Kidney (tissue), 14 donors: Measurements from ENCODE around the gene CFAP100. TPM values are rescaled to one million over a fixed set of nuclear protein-coding genes. Genes with fewer than 3 reads are reported as not detected.
A peak's percentile ranks its signal among the peaks of the same experiment; 100 is the strongest.

ENCODE experiments used
- DNase-seq, 5 donors: peaks; one replicate each; pipeline ENCODE4 v3.0.0-alpha.2; 2013 to 2020
- FAIRE-seq: peaks from 2 replicates; lab custom pipeline; 2012; peaks lifted over from hg19 to GRCh38; lab: Jason Lieb, UNC
- H3K27ac ChIP-seq, 2 donors: one replicate each; pipeline ENCODE4 v1.7.0; 2013; ENCODE audit warnings: low read depth in 2 of 2, low read length in 2 of 2, inconsistent platforms in 1 of 2
- H3K27me3 ChIP-seq: one replicate; pipeline ENCODE4 v1.7.1; 2013; ENCODE audit warnings: low read length, inconsistent platforms; ENCODE audit not compliant: control insufficient read depth, insufficient read depth
- H3K36me3 ChIP-seq, 3 donors: one replicate each; pipeline versions ENCODE4 v1.7.0 to v1.7.1; 2013; ENCODE audit warnings: low read length in 3 of 3, control low read depth in 1 of 3, inconsistent platforms in 1 of 3; ENCODE audit not compliant: insufficient read depth in 3 of 3, control insufficient read depth in 2 of 3
- H3K4me1 ChIP-seq, 3 donors: one replicate each; pipeline versions ENCODE4 v1.7.0 to v1.7.1; 2013; ENCODE audit warnings: low read length in 3 of 3, inconsistent platforms in 1 of 3, low read depth in 1 of 3; ENCODE audit not compliant: control insufficient read depth in 2 of 3, insufficient read depth in 2 of 3
- H3K4me3 ChIP-seq, 3 donors: one replicate each; pipeline versions ENCODE4 v1.7.0 to v1.8.1; 2013; ENCODE audit warnings: low read length in 3 of 3, control low read depth in 1 of 3, inconsistent platforms in 1 of 3
- H3K9ac ChIP-seq, 3 donors: one replicate each; pipeline versions ENCODE4 v1.7.0 to v1.7.1; 2013; ENCODE audit warnings: low read length in 3 of 3, control low read depth in 1 of 3, inconsistent platforms in 1 of 3
- H3K9me3 ChIP-seq, 3 donors: one replicate each; pipeline versions ENCODE4 v1.7.0 to v1.7.1; 2013; ENCODE audit warnings: low read length in 3 of 3, control low read depth in 1 of 3, inconsistent platforms in 1 of 3; ENCODE audit not compliant: control insufficient read depth in 2 of 3, insufficient read depth in 1 of 3
- intact Hi-C: fragments of 100-400 bp; cut with DNase I; formaldehyde crosslinking; loops from one replicate; pipeline ENCODE4 v1.11.1; 2022
- polyA plus RNA-seq: library from polyadenylated mRNA; stranded (reverse); fragments of 350-450 nt; fragmentation: Illumina TruSeq; extraction: RNeasy Lipid Tissue Mini Kit (QIAGEN cat#74804); gene quantifications from one replicate; pipeline ENCODE4 v1.2.3, GENCODE V29; 2014; ENCODE audit warnings: low read depth, low replicate concordance; ENCODE audit not compliant: insufficient read depth
- total RNA-seq: library from RNA; stranded (reverse); fragmentation: NEBNext Ultra II Directional; extraction: Animal tissue kit (Norgen Biotek cat#: 25700); gene quantifications from one replicate; pipeline ENCODE4 v1.2.1, GENCODE V29; 2021
- TF ChIP-seq, protein P1 (sequence below): IDR thresholded peaks from 3 replicates; pipeline ENCODE4 v1.5.1; 2012; ENCODE audit warnings: mild to moderate bottlenecking, moderate library complexity, borderline replicate concordance; ENCODE audit not compliant: insufficient read depth; ENCODE audit errors: extremely low read depth
- donor health status: control.
- donor health status: control.
- donor health status: control.
- donor health status: control.
- donor health status: control.
- donor health status: DM: yes; HTN: yes; CAD: no.
- donor health status: Normal renal cell carcinoma (clear cell type).

The CFAP100 gene
- total and polyA plus RNA-seq, 2 donors from 2014 or later = 0.60 TPM; not detected in 1

DNA sequence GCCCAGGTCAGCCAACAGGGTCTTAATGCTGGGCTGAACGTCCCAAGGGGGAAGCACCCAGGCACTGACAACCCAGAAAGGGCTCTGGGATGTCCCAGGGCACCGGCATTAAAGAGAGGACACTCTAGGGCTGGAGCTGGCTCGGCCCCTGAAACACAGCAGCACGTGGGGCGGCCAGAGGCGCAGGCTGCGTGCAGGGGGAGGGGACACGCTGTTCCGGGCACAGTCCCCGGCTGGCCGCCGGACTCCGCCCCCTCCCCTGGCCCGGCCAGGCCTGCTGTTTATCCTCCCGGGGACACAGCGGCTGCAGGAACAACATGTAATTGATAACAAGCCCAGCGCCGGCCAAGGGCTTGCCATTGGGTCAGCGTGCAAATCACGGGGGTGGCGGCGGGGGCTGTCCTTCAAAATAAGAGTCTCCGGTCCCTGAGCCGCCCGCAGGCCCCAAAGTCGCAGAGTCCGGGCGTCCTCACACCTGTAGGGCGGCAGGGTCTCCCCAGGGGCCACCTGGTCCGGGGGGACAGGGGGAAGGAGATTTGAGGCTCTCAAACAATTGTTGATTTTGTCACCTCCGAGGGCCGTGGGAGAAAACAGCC, 38.8 kb upstream of the CFAP100 start:
- intact Hi-C loops = no loop called here
- TF ChIP-seq, protein P1, sequence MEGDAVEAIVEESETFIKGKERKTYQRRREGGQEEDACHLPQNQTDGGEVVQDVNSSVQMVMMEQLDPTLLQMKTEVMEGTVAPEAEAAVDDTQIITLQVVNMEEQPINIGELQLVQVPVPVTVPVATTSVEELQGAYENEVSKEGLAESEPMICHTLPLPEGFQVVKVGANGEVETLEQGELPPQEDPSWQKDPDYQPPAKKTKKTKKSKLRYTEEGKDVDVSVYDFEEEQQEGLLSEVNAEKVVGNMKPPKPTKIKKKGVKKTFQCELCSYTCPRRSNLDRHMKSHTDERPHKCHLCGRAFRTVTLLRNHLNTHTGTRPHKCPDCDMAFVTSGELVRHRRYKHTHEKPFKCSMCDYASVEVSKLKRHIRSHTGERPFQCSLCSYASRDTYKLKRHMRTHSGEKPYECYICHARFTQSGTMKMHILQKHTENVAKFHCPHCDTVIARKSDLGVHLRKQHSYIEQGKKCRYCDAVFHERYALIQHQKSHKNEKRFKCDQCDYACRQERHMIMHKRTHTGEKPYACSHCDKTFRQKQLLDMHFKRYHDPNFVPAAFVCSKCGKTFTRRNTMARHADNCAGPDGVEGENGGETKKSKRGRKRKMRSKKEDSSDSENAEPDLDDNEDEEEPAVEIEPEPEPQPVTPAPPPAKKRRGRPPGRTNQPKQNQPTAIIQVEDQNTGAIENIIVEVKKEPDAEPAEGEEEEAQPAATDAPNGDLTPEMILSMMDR = no peak
- H3K9me3 ChIP-seq = no peaks in the 10 kb centered on the region
- peak overlapping the region; percentile 97 to 98 for H3K27ac ChIP-seq
- H3K27me3 ChIP-seq = no peaks in the 10 kb centered on the region
- DNase-seq (peak; percentile 82 to 98 (median 93)), FAIRE-seq (no peak)
- H3K9ac ChIP-seq = peak overlapping the region; percentile 39 to 90 (median 49)
- H3K36me3 ChIP-seq = peaks cover 0 to 13% (median 0%) of the 10 kb centered on the region in 3 donors
- peaks cover 0 to 30% (median 17%) of the 10 kb centered on the region in 3 donors for H3K4me1 ChIP-seq
- H3K4me3 ChIP-seq = peak overlapping the region; percentile 64 to 85 (median 82)

DNA sequence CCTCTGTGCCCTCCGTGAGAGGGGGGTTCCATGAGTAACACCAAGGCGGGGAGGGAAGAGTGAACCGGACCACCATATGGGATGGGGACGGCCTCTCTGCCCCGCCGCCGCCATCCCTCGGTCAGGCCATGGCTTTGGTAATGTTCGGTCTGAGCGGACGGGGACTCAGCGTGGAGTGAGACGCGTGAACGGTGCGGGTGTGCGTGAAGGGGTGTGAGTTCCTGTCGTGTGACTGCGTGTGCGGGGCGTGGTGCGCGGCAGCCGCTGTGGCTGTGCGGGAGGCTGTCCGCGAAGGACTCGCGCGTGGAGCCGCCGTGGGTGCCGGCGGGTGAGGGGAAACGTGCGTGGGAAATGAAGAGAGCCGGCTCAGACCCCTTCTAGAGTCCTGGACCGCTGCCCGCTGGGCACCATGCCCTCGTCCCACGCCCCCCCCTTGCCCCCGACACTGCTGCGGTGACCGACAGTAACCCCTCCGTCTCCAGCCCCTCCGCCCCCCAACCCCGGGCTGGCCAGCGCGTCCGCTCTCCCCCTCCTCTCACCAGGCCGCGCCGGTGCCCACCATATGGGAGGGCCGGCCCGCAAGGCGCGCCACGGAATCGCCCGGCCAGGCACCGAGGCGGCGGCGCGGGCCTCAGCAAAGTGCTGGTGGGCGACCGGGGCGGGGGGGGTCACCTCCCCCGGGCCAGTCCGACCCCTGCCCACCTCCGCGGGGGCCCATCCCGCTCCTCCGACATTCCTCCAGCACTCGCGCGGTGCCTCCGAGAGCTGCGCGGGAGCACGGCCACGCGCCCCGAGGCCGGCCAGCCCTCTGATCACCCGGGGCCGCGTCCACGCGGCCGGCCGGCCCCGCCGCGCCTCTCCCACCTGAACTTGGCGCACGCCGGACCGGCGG, 38.1 kb upstream of the CFAP100 start:
- peaks cover 0 to 30% (median 17%) of the 10 kb centered on the region in 3 donors for H3K4me1 ChIP-seq

GRCh38 chr3:126357295-126358037, 37.2 kb upstream of the CFAP100 start, which contains the start of gene KLF15:
KLF15 (minus strand) TSS chr3:126357408; CDS start chr3:126352922, 4,486 bp downstream.
- H3K36me3 ChIP-seq = no peaks in the 10 kb centered on the region
- H3K9me3 ChIP-seq = no peaks in the 10 kb centered on the region
- no peaks in the 10 kb centered on the region for H3K27me3 ChIP-seq
- H3K4me3 ChIP-seq = peak within 1 kb of the TSS; percentile 64 to 85 (median 82)
- peak within 1 kb of the TSS; percentile 97 to 98 for H3K27ac ChIP-seq
- FAIRE-seq = no peak
- H3K9ac ChIP-seq = peak within 1 kb of the TSS; percentile 35 to 90 (median 39)
- peak; percentile 89 to 96 (median 92) for DNase-seq
- intact Hi-C loops = no loop called here
- TF ChIP-seq, protein P1 = no peak
- H3K4me1 ChIP-seq = peaks cover 0 to 30% (median 17%) of the 10 kb centered on the region in 3 donors

More for the DNA sequence above, 38.1 kb upstream of the CFAP100 start:
- TF ChIP-seq, protein P1 = no peak
- peaks cover 0 to 6% (median 0%) of the 10 kb centered on the region in 3 donors for H3K36me3 ChIP-seq
- intact Hi-C loops = no loop called here
- H3K4me3 ChIP-seq = peak overlapping the region; percentile 64 to 85 (median 82)
- no peaks in the 10 kb centered on the region for H3K9me3 ChIP-seq
- FAIRE-seq (no peak), DNase-seq (peak in 3 of 5 donors; percentile 50 to 84 (median 79))
- H3K9ac ChIP-seq = peak overlapping the region; percentile 35 to 90 (median 39)
- H3K27ac ChIP-seq = peak overlapping the region; percentile 97 to 98
- H3K27me3 ChIP-seq = no peaks in the 10 kb centered on the region
